H7 (cell line): ENCODE data around the gene NCAN. TPM values are rescaled to one million over a fixed set of nuclear protein-coding genes. Genes with fewer than 3 reads are reported as not detected.

ENCODE experiments used
- DNase-seq: peaks from one replicate; pipeline ENCODE4 v3.0.0; 2012
- H3K27me3 ChIP-seq: 2 replicates; pipeline ENCODE4 v1.6.0; 2011; ENCODE audit warnings: mild to moderate bottlenecking, low read length; ENCODE audit not compliant: control insufficient read depth, insufficient read depth
- H3K36me3 ChIP-seq: replicated peaks from 2 replicates; pipeline ENCODE4 v1.5.1; 2011; ENCODE audit warnings: low read length; ENCODE audit not compliant: control insufficient read depth, insufficient read depth
- H3K4me3 ChIP-seq: 2 replicates; pipeline ENCODE4 v1.5.1; 2011; ENCODE audit warnings: low read depth, mild to moderate bottlenecking, control low read depth, low read length, moderate library complexity; ENCODE audit not compliant: insufficient read depth
- total RNA-seq: library from RNA; depleted of rRNA; stranded (reverse); fragments of >200 nt; shearing (Covaris generic); gene quantifications from 2 replicates; pipeline ENCODE4 v1.2.3, GENCODE V29; 2014; rRNA removed

The NCAN gene
- total RNA-seq, 1 experiment from 2014 or later, result 1.7 TPM

- H3K36me3 ChIP-seq, result peaks cover 7% of the 10 kb centered on the region
- peak; percentile 29 for DNase-seq
- H3K27me3 ChIP-seq, result no peaks in the 10 kb centered on the region
- no peak overlapping the region for H3K4me3 ChIP-seq
Observed at GRCh38 chr19:19296953-19297689, 85.4 kb downstream of the NCAN start.

DNA sequence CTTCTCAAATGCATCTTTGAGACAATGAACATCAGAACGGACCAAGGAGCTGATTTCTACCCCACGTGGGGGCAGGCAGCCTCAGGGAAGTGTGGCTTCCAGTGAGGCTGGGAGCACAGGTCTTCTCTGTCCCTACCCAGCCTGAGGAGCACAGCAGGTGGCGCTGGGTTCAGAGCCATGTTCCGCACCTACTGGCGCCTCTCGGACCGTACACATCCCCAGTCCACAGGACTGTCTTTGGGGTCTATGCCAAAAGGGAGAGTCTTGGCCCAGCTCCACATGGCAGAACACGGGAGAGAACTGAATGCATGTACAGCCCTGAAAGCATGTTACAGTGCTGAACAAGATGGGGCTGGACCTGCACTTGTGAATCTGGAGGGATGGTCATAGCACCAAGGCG is 86.0 kb downstream of the NCAN start:
- Histone ChIP-seq H3K4me3 (no peak overlapping the region), H3K36me3 (peaks cover 9% of the 10 kb centered on the region), H3K27me3 (no peaks in the 10 kb centered on the region)
- DNase-seq, result peak; percentile 40

- DNase-seq, result peak; percentile 41
- Histone ChIP-seq H3K36me3 (peaks cover 9% of the 10 kb centered on the region), H3K4me3 (no peak overlapping the region), H3K27me3 (no peaks in the 10 kb centered on the region)
Observed at GRCh38 chr19:19300613-19301012, 88.9 kb downstream of the NCAN start.

Other genes with a start within 250 kb of the NCAN start
- gene SUGP2, start 178.4 kb upstream of the NCAN start, total RNA-seq, result 54.5 and 79.0 TPM in 2 replicates
- gene ARMC6, start 178.4 kb upstream of the NCAN start, total RNA-seq, result 69.4 and 100.0 TPM in 2 replicates
- 4.8 and 8.0 TPM in 2 replicates for gene SLC25A42, start 148.0 kb upstream of the NCAN start, total RNA-seq
- 26.6 and 36.3 TPM in 2 replicates for gene TMEM161A, start 73.5 kb upstream of the NCAN start, total RNA-seq
- 0.80 TPM in 1 of 2 replicates, not detected in the other for gene MEF2B, start 41.7 kb upstream of the NCAN start, total RNA-seq
- gene BORCS8, start 19.8 kb upstream of the NCAN start, total RNA-seq, result 12.5 and 18.9 TPM in 2 replicates
- 43.5 and 51.0 TPM in 2 replicates for gene RFXANK, start 19.7 kb upstream of the NCAN start, total RNA-seq
- 25.8 and 31.4 TPM in 2 replicates for gene NR2C2AP, start 8.5 kb upstream of the NCAN start, total RNA-seq
- 0.52 and 1.4 TPM in 2 replicates for gene TM6SF2, start 61.3 kb downstream of the NCAN start, total RNA-seq
- 43.7 and 44.4 TPM in 2 replicates for gene SUGP1, start 108.6 kb downstream of the NCAN start, total RNA-seq
- 39.9 and 43.3 TPM in 2 replicates for gene MAU2, start 108.9 kb downstream of the NCAN start, total RNA-seq
- 104 and 130 TPM in 2 replicates for gene GATAD2A, start 193.7 kb downstream of the NCAN start, total RNA-seq